ENCODE measurements around the gene IL17REL. TPM values are rescaled to one million over a fixed set of nuclear protein-coding genes. Genes with fewer than 3 reads are reported as not detected.

Gene IL17REL
- total and polyA plus RNA-seq, 12 donors: not detected

GRCh38 chr22:50027639-50028537 is 15.3 kb upstream of the IL17REL start:
- intact Hi-C loops (cut with DNase I): no loop called here
- Histone ChIP-seq H3K9me3 (replicated peaks in 1 of 3) (no peaks in the 10 kb centered on the region), H3K4me3 (no peak overlapping the region), H3K27me3 (peaks cover 6% of the 10 kb centered on the region), H3K36me3 (replicated peaks in 1 of 2) (no peaks in the 10 kb centered on the region), H3K27ac (no peak overlapping the region), H3K4me1 (replicated peaks in 1 of 2) (no peaks in the 10 kb centered on the region)
- no peak for TF ChIP-seq POLR2A (IDR thresholded peaks at IDR 0.05)
- TF ChIP-seq, protein P1, sequence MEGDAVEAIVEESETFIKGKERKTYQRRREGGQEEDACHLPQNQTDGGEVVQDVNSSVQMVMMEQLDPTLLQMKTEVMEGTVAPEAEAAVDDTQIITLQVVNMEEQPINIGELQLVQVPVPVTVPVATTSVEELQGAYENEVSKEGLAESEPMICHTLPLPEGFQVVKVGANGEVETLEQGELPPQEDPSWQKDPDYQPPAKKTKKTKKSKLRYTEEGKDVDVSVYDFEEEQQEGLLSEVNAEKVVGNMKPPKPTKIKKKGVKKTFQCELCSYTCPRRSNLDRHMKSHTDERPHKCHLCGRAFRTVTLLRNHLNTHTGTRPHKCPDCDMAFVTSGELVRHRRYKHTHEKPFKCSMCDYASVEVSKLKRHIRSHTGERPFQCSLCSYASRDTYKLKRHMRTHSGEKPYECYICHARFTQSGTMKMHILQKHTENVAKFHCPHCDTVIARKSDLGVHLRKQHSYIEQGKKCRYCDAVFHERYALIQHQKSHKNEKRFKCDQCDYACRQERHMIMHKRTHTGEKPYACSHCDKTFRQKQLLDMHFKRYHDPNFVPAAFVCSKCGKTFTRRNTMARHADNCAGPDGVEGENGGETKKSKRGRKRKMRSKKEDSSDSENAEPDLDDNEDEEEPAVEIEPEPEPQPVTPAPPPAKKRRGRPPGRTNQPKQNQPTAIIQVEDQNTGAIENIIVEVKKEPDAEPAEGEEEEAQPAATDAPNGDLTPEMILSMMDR (IDR thresholded peaks at IDR 0.05): no peak
- WGBS, 4 donors: 77 to 82% (median 80%) methylated on average over 16 to 42 of the region's 42 CpGs
- no peak for DNase-seq

- WGBS, 4 donors: 53 to 75% (median 72%) methylated on average over 3 to 13 of the region's 13 CpGs
- H3K9me3 ChIP-seq (replicated peaks in 1 of 3): no peaks in the 10 kb centered on the region
These were observed 13.4 kb upstream of the IL17REL start for GRCh38 chr22:50025993-50026392.

GRCh38 chr22:50022171-50022819 is 9.7 kb upstream of the IL17REL start:
- peaks cover 8% of the 10 kb centered on the region for H3K27me3 ChIP-seq
- no peak for DNase-seq
- TF ChIP-seq, protein P1 (IDR thresholded peaks at IDR 0.05): no peak
- no peak for TF ChIP-seq POLR2A (IDR thresholded peaks at IDR 0.05)
- H3K36me3 ChIP-seq (replicated peaks in 1 of 2): no peaks in the 10 kb centered on the region
- intact Hi-C loops (cut with DNase I): no loop called here
- no peaks in the 10 kb centered on the region for H3K4me1 ChIP-seq (replicated peaks in 1 of 2)
- H3K9me3 ChIP-seq (replicated peaks in 1 of 3): no peaks in the 10 kb centered on the region
- no peak overlapping the region for H3K27ac ChIP-seq
- no peak overlapping the region for H3K4me3 ChIP-seq
- WGBS, 4 donors: 78 to 85% (median 81%) methylated on average over 14 of the region's 14 CpGs

More at GRCh38 chr22:50025993-50026392, 13.4 kb upstream of the IL17REL start:
- TF ChIP-seq POLR2A (IDR thresholded peaks at IDR 0.05): no peak
- TF ChIP-seq, protein P1 (IDR thresholded peaks at IDR 0.05): no peak
- Histone ChIP-seq H3K4me1 (replicated peaks in 1 of 2) (no peaks in the 10 kb centered on the region), H3K36me3 (replicated peaks in 1 of 2) (no peaks in the 10 kb centered on the region), H3K4me3 (no peak overlapping the region), H3K27me3 (peaks cover 6% of the 10 kb centered on the region), H3K27ac (no peak overlapping the region)
- DNase-seq: no peak
- intact Hi-C loops (cut with DNase I): no loop called here

DNA sequence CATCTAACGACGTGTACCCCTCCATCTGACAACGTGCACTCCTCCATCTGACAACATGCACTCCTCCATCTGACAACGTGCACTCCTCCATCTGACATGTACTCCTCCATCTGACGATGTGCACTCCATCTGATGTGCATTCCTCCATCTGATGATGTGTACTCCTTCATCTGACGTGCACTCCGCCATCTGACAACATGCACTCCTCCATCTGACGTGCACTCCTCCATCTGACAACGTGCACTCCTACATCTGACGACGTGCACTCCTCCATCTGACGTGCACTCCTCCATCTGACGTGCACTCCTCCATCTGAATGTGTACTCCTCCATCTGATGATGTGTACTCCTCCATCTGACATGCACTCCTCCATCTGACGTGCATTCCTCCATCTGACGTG is 8.0 kb upstream of the IL17REL start:
- Histone ChIP-seq H3K4me1 (replicated peaks in 1 of 2) (no peaks in the 10 kb centered on the region), H3K9me3 (replicated peaks in 1 of 3) (no peaks in the 10 kb centered on the region), H3K4me3 (no peak overlapping the region), H3K36me3 (replicated peaks in 1 of 2) (no peaks in the 10 kb centered on the region), H3K27me3 (peaks cover 22% of the 10 kb centered on the region), H3K27ac (no peak overlapping the region)
- intact Hi-C loops (cut with DNase I): no loop called here
- TF ChIP-seq, protein P1 (IDR thresholded peaks at IDR 0.05): no peak
- no peak for TF ChIP-seq POLR2A (IDR thresholded peaks at IDR 0.05)
- no peak for DNase-seq
- WGBS, 4 donors: 81 to 90% (median 89%) methylated on average over 15 of the region's 15 CpGs

Data from adrenal gland (tissue), 12 donors.